Keratinocyte (primary cell): ENCODE data around the gene PCDHGB5. TPM values are rescaled to one million over a fixed set of nuclear protein-coding genes. Genes with fewer than 3 reads are reported as not detected.
A peak's percentile ranks its signal among the peaks of the same experiment; 100 is the strongest.
"Not testable (repeated sequence)": the region's sequence is repeated elsewhere in the genome, so short reads cannot be mapped to it uniquely, and the experiment has no call there.

ENCODE experiments used
- DNase-seq: peaks from one replicate; pipeline ENCODE4 v3.0.0-alpha.2; 2011; ENCODE audit warnings: low read depth, missing footprints, low spot score
- FAIRE-seq: peaks from 2 replicates; lab custom pipeline; 2011; peaks lifted over from hg19 to GRCh38; lab: Jason Lieb, UNC
- H2AFZ ChIP-seq: 2 replicates; pipeline ENCODE4 v1.6.0; 2012; ENCODE audit warnings: low read length, control low read depth, inconsistent platforms; ENCODE audit not compliant: control insufficient read depth
- H3K27ac ChIP-seq: 2 replicates; pipeline ENCODE4 v1.5.1; 2011; ENCODE audit warnings: low read length; ENCODE audit not compliant: control insufficient read depth, insufficient read depth
- H3K27me3 ChIP-seq: 3 replicates; pipeline ENCODE4 v1.6.0; 2011; ENCODE audit warnings: low read length; ENCODE audit not compliant: control insufficient read depth, insufficient read depth; ENCODE audit errors: extremely low read depth
- H3K36me3 ChIP-seq, 2 experiments: 2 replicates in 1 of 2; 3 replicates in 1 of 2; pipeline ENCODE4 v1.5.1; 2011; ENCODE audit warnings: low read length in 2 of 2, mild to moderate bottlenecking in 1 of 2; ENCODE audit not compliant: control insufficient read depth in 2 of 2, insufficient read depth in 2 of 2; ENCODE audit errors: extremely low read depth in 1 of 2
- H3K4me1 ChIP-seq: 3 replicates; pipeline ENCODE4 v1.5.1; 2011; ENCODE audit warnings: low read length; ENCODE audit not compliant: control insufficient read depth, insufficient read depth; ENCODE audit errors: extremely low read depth
- H3K4me2 ChIP-seq: 3 replicates; pipeline ENCODE4 v1.6.0; 2011; ENCODE audit warnings: low read depth, low read length; ENCODE audit not compliant: control insufficient read depth, insufficient read depth; ENCODE audit errors: extremely low read depth
- H3K4me3 ChIP-seq, 3 experiments: fragments of 200-600 bp in 1 of 3; sonication (generic) in 1 of 3; 2 replicates in 2 of 3; 3 replicates in 1 of 3; pipeline ENCODE4 v1.5.1; 2011 to 2016; ENCODE audit warnings: low read length in 3 of 3, mild to moderate bottlenecking in 3 of 3, control low read depth in 2 of 3, inconsistent platforms in 1 of 3, low read depth in 1 of 3, mixed read lengths in 1 of 3, mixed run types in 1 of 3, moderate library complexity in 1 of 3; ENCODE audit not compliant: control insufficient read depth in 2 of 3, insufficient read depth in 2 of 3; ENCODE audit errors: extremely low read depth in 1 of 3
- H3K79me2 ChIP-seq: 2 replicates; pipeline ENCODE4 v1.6.0; 2012; ENCODE audit warnings: low read length; ENCODE audit not compliant: control insufficient read depth, insufficient read depth
- H3K9ac ChIP-seq: 3 replicates; pipeline ENCODE4 v1.6.0; 2011; ENCODE audit warnings: low read length; ENCODE audit not compliant: control insufficient read depth, insufficient read depth; ENCODE audit errors: extremely low read depth
- H3K9me1 ChIP-seq: 3 replicates; pipeline ENCODE4 v1.6.0; 2011; ENCODE audit warnings: low read length; ENCODE audit not compliant: control insufficient read depth, insufficient read depth; ENCODE audit errors: extremely low read depth
- H3K9me3 ChIP-seq: 2 replicates; pipeline ENCODE4 v1.5.1; 2012; ENCODE audit warnings: low read depth, low read length; ENCODE audit not compliant: control insufficient read depth
- H4K20me1 ChIP-seq: 3 replicates; pipeline ENCODE4 v1.6.0; 2011; ENCODE audit warnings: low read length; ENCODE audit not compliant: control insufficient read depth, insufficient read depth; ENCODE audit errors: extremely low read depth
- EZH2 ChIP-seq: IDR thresholded peaks from one replicate; pipeline ENCODE4 v1.6.1; 2012; ENCODE audit warnings: inconsistent platforms, mild to moderate bottlenecking, low read length, moderate library complexity
- dilution Hi-C: fragments of 300-500 bp; cut with MboI; formaldehyde crosslinking; loops from one replicate; pipeline ENCODE4 v1.7.0; 2020; ENCODE audit warnings: low sequenced_read_pairs; ENCODE audit not compliant: extremely low pct_ligation_motif_present
- polyA plus RNA-seq, 5 experiments: library from polyadenylated mRNA; depleted of rRNA in 3 of 5; stranded (reverse) in 3 of 5; stranded (forward) in 1 of 5; unstranded in 1 of 5; fragments of >200 nt; gene quantifications; 1 replicate in 1 of 5; 2 replicates in 3 of 5; 3 replicates in 1 of 5; pipeline versions ENCODE4 v1.2.1 to v1.2.3, GENCODE V29; 2011 to 2012; ENCODE audit warnings: missing spikeins in 2 of 5, low read depth in 1 of 5, low replicate concordance in 1 of 5
- TF ChIP-seq, protein P1 (sequence below), 3 experiments: IDR thresholded peaks in 1 of 3; conservative IDR thresholded peaks in 1 of 3; optimal IDR thresholded peaks in 1 of 3; 2 replicates in 2 of 3; 3 replicates in 1 of 3; pipeline versions ENCODE3 to v1.5.1; 2011; ENCODE audit warnings: low read length in 3 of 3, mild to moderate bottlenecking in 3 of 3, moderate library complexity in 2 of 3, control low read depth in 1 of 3, inconsistent platforms in 1 of 3; ENCODE audit not compliant: insufficient read depth in 2 of 3; ENCODE audit errors: extremely low read depth in 1 of 3

PCDHGB5 gene
- polyA plus RNA-seq, 1 donor (not counting 4 experiments of a cell fraction or from before 2014, with no cell fraction given) = 1.8 TPM

DNA sequence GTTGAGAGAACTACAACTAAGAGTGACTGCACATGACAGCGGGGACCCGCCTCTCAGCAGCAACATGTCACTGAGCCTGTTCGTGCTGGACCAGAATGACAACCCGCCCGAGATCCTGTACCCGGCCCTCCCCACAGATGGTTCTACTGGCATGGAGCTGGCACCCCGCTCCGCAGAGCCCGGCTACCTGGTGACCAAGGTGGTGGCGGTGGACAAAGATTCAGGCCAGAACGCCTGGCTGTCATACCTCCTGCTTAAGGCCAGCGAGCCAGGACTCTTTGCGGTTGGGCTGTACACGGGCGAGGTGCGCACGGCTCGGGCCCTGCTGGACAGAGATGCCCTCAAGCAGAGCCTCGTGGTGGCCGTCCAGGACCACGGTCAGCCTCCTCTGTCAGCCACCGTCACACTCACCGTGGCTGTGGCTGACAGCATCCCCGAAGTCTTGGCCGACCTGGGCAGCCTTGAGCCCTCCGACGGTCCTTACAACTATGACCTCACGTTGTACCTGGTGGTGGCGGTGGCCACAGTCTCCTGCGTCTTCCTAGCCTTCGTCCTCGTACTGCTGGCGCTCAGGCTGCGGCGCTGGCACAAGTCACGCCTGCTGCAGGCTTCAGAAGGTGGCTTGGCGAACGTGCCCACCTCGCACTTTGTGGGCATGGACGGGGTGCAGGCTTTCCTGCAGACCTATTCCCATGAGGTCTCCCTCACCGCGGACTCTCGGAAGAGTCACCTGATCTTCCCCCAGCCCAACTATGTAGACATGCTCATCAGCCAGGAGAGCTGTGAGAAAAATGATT, 13.1 kb upstream of the PCDHGB5 start:
- Histone ChIP-seq H2AFZ (no peak overlapping the region), H3K36me3 (no peaks in the 10 kb centered on the region), H3K9ac (no peak overlapping the region), H3K9me1 (no peaks in the 10 kb centered on the region), H3K27me3 (peaks cover 8% of the 10 kb centered on the region), H3K9me3 (peaks cover 12% of the 10 kb centered on the region), H3K27ac (no peak overlapping the region), H3K79me2 (no peaks in the 10 kb centered on the region), H4K20me1 (no peaks in the 10 kb centered on the region), H3K4me2 (no peak overlapping the region), H3K4me1 (no peaks in the 10 kb centered on the region), H3K4me3 (no peak overlapping the region)
- dilution Hi-C loops = no loop called here
- FAIRE-seq (no peak), DNase-seq (no peak)
- TF ChIP-seq, protein P1, sequence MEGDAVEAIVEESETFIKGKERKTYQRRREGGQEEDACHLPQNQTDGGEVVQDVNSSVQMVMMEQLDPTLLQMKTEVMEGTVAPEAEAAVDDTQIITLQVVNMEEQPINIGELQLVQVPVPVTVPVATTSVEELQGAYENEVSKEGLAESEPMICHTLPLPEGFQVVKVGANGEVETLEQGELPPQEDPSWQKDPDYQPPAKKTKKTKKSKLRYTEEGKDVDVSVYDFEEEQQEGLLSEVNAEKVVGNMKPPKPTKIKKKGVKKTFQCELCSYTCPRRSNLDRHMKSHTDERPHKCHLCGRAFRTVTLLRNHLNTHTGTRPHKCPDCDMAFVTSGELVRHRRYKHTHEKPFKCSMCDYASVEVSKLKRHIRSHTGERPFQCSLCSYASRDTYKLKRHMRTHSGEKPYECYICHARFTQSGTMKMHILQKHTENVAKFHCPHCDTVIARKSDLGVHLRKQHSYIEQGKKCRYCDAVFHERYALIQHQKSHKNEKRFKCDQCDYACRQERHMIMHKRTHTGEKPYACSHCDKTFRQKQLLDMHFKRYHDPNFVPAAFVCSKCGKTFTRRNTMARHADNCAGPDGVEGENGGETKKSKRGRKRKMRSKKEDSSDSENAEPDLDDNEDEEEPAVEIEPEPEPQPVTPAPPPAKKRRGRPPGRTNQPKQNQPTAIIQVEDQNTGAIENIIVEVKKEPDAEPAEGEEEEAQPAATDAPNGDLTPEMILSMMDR (optimal IDR thresholded peaks at IDR 0.05 in 1 of 3, IDR thresholded peaks at IDR 0.05 in 1 of 3, conservative IDR thresholded peaks at IDR 0.05 in 1 of 3; ENCODE audit: extremely low read depth in 1 of 3, insufficient read depth in 2 of 3, low read length in 3 of 3) = no peak
- TF ChIP-seq EZH2 = no peak

DNA sequence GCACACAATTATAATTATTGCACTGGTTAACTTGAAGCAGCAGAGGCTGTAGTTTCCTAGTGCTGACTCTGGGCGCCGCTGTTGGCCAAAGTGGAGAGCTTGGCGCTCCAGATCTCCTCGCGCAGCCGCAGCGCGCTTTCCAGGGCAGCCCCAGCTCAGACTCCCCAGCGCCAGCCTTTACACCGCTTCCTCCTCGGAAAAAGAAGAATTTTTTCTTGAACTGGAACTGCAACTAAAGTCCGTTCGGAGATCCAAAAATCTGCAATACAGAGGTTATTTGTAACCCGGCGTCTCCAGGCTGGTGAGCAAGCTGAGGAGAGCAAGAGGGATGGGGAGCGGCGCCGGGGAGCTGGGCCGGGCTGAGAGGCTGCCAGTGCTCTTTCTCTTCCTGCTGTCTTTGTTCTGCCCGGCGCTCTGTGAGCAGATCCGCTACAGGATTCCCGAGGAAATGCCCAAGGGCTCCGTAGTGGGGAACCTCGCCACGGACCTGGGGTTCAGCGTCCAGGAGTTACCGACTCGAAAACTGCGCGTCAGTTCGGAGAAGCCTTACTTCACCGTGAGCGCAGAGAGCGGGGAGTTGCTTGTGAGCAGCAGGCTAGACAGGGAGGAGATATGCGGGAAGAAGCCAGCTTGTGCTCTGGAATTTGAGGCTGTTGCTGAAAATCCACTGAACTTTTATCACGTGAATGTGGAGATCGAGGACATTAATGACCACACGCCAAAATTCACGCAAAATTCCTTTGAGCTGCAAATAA, 10.0 kb upstream of the PCDHGB5 start, which contains the start of gene PCDHGB4:
Gene PCDHGB4, plus strand, starts transcription at position 142 of the 755 bp plus-strand sequence. Its CDS starts 187 bp downstream, at position 329.
- H3K9ac ChIP-seq, H3K4me2 ChIP-seq, H4K20me1 ChIP-seq, H3K27me3 ChIP-seq, H3K9me1 ChIP-seq, H3K4me1 ChIP-seq, DNase-seq, H3K27ac ChIP-seq, H3K79me2 ChIP-seq, H2AFZ ChIP-seq, dilution Hi-C loops, H3K36me3 ChIP-seq: not testable (repeated sequence)
- peaks cover 19% of the 10 kb centered on the region for H3K9me3 ChIP-seq
- peak; percentile 34 for FAIRE-seq
- TF ChIP-seq, protein P1 (optimal IDR thresholded peaks at IDR 0.05 in 1 of 3, IDR thresholded peaks at IDR 0.05 in 1 of 3, conservative IDR thresholded peaks at IDR 0.05 in 1 of 3; ENCODE audit: extremely low read depth in 1 of 3, insufficient read depth in 2 of 3, low read length in 3 of 3) = peak in 2 of 3 experiments; percentile 47 to 64
- peak within 1 kb of the TSS in 2 of 3 experiments; percentile 23 to 34 for H3K4me3 ChIP-seq
